ENCODE results near the gene IVD.

- TF ChIP-seq, protein P1, sequence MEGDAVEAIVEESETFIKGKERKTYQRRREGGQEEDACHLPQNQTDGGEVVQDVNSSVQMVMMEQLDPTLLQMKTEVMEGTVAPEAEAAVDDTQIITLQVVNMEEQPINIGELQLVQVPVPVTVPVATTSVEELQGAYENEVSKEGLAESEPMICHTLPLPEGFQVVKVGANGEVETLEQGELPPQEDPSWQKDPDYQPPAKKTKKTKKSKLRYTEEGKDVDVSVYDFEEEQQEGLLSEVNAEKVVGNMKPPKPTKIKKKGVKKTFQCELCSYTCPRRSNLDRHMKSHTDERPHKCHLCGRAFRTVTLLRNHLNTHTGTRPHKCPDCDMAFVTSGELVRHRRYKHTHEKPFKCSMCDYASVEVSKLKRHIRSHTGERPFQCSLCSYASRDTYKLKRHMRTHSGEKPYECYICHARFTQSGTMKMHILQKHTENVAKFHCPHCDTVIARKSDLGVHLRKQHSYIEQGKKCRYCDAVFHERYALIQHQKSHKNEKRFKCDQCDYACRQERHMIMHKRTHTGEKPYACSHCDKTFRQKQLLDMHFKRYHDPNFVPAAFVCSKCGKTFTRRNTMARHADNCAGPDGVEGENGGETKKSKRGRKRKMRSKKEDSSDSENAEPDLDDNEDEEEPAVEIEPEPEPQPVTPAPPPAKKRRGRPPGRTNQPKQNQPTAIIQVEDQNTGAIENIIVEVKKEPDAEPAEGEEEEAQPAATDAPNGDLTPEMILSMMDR (conservative IDR thresholded peaks at IDR 0.05; ENCODE audit: low read length), result no peak
- no peak for TF ChIP-seq EZH2phosphoT487 (IDR thresholded peaks at IDR 0.05; ENCODE audit: borderline replicate concordance)
Measured at GRCh38 chr15:40439461-40439959, 33.9 kb downstream of the IVD start.
